GM12892 (cell line): ENCODE results near the gene SHLD1.

Experiments used
- DNase-seq: peaks from one replicate; pipeline ENCODE4 v3.0.0; 2011; ENCODE audit not compliant: insufficient read length
- FAIRE-seq: peaks from 2 replicates; lab custom pipeline; 2011; peaks lifted over from hg19 to GRCh38; lab: Jason Lieb, UNC
- POLR2A ChIP-seq: IDR thresholded peaks from 2 replicates; pipeline ENCODE4 v1.6.1; 2011; ENCODE audit warnings: low read depth, low read length, control low read depth
- POLR2AphosphoS5 ChIP-seq: IDR thresholded peaks from 2 replicates; pipeline ENCODE4 v1.6.1; 2011; ENCODE audit warnings: low read depth, low read length, control low read depth
- TAF1 ChIP-seq: IDR thresholded peaks from 2 replicates; pipeline ENCODE4 v1.6.1; 2011; ENCODE audit warnings: low read depth, mild to moderate bottlenecking, control low read depth, low read length, borderline replicate concordance

Gene SHLD1

DNA sequence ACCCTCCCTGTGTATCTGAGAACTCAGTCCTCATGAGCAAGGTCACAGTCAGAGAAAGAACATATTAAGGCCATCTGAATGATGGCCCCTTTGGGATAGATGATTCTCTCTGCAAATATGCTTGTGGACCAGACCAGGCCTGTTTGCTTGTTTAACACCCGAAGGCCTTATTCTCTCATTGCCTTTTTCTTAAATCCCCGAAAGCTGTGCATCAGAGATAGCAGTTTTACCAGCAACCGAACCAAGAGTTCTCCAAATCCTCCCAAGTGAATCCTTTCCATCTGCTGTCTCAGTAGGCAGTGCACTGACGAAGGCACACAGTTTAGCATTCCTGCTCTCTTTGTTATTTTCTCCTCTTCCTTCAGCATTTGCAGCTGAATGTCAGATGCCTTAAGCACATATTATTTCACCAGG lies 120.4 kb downstream of the SHLD1 start:
- TF ChIP-seq POLR2A = no peak
- TF ChIP-seq POLR2AphosphoS5 = no peak
- TF ChIP-seq TAF1 = no peak
- FAIRE-seq = no peak
- DNase-seq = no peak

DNA sequence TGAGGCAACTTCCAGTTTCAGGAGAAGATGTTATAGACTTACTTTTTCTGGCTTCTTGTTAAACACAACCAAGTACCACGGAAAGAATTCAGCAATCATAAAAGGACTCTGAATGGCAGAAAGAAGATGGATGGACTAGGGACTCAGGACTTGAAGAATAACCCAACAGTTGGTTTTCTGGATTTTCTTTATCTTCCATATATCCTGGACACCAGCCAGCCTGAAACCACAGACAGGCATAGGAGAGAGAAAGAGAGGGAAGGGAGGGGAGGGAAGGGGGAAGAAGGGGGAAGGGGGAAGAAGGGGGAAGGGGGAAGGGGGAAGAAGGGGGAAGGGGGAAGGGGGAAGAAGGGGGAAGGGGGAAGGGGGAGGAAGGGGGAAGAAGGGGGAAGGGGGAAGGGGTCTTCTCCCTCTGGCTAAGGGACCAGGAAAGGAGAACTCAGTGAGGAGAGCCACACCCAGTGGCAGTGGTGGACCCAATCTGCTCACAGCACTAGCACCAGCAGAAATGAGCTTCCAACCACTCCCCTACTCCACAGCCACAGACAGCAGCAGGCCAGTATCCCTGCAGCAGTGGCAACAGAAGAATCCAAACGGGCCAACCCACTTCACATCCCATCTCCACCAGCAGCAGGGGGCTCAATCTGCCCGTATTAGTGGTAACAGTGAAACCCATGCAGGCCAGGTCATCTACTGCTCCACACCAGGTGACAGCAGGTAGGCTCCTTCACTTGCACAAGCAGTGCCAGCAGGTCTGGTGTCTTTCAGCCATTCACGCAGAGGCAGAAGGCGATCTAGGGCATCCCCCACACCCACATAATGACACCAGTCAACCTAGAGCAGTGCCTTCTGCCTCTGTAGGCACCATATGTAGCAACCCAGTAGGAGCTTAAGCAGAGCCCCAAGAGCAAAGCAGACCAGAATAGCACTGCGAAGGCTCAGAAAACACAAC lies 121.5 kb downstream of the SHLD1 start:
- no peak for TF ChIP-seq POLR2A
- no peak for TF ChIP-seq POLR2AphosphoS5
- TF ChIP-seq TAF1 = no peak
- no peak for DNase-seq
- no peak for FAIRE-seq

DNA sequence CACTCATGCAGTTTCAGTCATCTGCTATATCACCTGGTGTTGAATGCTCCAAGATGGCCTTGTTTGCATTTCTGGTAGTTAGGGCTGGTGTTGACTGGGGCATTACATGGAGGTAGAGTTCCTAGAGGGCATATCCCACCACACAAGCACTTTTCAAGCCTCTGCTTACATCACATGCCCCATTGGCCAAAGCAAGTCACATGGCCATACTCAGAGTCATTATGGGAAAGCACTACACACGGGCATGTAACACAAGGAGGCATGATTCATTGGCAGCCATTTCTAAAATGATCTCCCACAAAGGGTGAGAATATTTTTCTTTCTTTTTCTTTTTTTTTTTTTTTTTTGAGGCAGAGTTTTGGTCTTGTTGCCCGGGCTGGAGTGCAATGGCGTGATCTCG lies 126.9 kb downstream of the SHLD1 start:
- DNase-seq (no peak), FAIRE-seq (no peak)
- TF ChIP-seq TAF1 (no peak), POLR2A (no peak), POLR2AphosphoS5 (no peak)

DNA sequence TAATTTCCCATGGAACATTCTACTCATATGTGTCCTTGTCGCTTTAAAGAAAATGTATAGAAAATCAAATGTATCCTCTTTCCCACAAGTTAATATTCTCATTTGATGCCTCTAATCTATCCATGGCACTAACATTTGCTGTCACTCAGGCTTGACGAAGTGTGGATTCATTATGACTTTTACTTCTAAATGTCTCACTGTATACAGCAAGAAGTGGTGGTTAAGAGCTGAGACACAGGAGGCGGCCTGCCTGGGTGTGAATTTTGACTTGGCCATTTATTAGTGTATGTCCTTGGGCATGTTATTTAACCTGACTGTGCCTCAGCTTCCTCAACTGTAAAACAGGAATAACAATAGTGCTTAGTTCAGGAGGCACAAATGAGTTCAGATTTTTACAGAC lies 130.1 kb downstream of the SHLD1 start:
- no peak for DNase-seq
- FAIRE-seq = no peak
- TF ChIP-seq TAF1 (no peak), POLR2AphosphoS5 (no peak), POLR2A (no peak)

DNA sequence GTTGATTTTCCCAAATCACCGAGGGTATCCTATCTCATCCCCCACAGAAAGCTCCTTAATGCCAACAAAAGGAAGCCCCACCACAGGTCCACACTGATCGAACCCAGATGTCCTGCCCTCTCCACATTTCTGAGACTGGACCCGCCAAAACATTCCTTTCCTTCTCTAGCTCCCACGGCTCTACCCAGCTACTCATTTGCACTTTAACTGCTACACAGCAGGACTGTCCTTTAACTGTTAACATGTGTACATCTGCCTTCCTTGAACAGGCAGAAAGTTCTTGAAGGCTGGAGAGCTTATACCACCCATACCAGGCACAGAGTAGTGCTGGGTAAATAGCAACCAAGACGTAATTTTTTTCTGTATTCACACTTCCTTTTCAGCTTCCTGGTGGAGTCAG lies 131.5 kb downstream of the SHLD1 start:
- DNase-seq (no peak), FAIRE-seq (peak; percentile 17)
- TF ChIP-seq POLR2AphosphoS5 (no peak), TAF1 (no peak), POLR2A (no peak)

DNA sequence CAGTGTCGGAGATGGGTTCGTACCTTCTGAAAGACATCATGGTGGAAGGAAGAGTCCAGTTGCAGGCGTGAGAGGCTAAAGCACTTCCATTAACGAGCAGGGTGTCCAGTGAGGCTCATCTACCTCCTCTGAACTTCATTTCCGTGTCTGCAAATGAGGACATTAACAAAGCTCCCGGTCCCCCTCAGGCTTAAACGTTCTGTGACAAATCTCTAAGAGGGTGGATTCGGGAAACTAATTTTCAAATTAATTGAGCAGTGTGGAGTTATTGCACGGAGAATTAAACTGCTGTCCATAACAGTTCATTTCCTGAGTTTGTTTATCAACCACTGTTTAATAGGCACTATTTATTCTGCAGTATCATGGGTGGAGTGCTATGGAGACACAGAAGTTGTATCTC lies 132.0 kb downstream of the SHLD1 start:
- FAIRE-seq (no peak), DNase-seq (no peak)
- TF ChIP-seq TAF1 (no peak), POLR2A (no peak), POLR2AphosphoS5 (no peak)

DNA sequence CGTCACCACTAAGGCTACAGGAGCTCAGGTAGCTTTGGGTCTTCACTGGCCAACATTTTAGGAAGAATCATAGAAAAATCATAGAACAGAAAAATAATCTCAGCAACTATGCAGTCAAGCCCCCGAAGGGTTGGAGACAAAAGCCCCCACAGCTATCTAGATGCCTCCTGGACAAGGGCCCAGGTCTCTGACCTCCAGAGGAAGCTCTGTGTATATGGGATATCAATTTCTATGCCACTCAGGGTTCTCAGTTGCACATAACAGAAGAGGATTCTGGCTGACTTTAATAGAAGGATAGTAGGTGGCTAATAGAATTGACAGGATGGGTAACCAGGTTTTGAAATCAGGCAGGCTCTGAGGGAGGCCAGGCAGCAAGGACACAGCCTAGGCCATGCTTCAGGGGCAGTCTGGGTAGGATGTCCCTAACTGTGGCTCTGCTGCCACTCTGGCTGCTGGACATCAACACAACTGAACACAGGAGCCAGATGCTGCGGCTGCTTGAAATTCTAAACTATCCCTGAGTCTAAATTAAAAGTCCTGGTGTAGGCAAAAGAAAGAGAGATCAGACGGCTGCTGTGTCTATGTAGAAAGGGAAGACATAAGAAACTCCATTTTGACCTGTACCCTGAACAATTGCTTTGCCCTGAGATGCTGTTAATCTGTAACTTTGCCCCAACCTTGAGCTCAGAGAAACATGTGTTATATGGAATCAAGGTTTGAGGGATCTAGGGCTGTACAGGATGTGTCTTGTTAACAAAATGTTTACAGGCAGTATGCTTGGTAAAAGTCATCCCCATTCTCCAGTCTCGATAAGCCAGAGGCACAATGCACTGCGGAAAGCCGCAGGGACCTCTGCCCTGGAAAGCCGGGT lies 134.5 kb downstream of the SHLD1 start:
- FAIRE-seq (no peak), DNase-seq (no peak)
- no peak for TF ChIP-seq POLR2A
- no peak for TF ChIP-seq POLR2AphosphoS5
- no peak for TF ChIP-seq TAF1

DNA sequence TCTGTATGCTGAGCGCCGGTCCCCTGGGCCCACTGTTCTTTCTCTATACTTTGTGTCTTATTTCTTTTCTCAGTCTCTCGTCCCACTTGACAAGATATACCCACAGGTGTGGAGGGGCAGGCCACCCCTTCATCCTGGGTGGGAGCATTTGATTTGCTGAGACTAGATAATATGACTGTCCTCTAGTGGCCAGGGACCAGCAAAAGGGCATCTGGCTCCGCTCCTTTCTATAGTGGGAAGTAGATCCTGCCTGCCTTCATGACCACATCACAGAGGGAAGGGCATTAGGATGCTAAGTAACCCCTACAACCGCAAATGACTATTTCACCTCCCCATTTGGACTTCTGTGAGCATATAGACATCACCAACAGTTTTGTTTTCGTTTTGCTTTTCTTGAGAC lies 135.7 kb downstream of the SHLD1 start:
- TF ChIP-seq POLR2A = no peak
- no peak for TF ChIP-seq POLR2AphosphoS5
- no peak for TF ChIP-seq TAF1
- FAIRE-seq = no peak
- DNase-seq = no peak

DNA sequence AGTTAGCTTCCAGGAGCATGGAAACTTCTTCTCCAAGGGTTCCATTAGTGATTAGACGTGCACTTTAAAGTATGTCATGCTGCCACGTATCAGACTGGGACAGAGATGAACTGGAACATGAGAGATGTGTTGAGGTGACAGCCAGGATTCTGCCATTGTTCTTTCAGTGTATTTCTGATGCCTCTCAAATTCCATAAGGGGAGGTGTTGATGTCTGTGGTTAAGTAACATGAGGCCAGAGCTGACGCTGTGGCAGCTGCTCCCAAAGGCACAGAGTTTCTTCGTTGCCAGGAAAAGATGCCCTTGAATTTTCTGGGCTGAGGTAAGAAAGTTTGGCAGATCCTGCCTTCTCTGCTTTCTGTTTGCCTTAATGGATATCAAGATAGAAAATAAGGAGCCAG lies 136.6 kb downstream of the SHLD1 start:
- DNase-seq (no peak), FAIRE-seq (no peak)
- no peak for TF ChIP-seq TAF1
- no peak for TF ChIP-seq POLR2A
- TF ChIP-seq POLR2AphosphoS5 = no peak

DNA sequence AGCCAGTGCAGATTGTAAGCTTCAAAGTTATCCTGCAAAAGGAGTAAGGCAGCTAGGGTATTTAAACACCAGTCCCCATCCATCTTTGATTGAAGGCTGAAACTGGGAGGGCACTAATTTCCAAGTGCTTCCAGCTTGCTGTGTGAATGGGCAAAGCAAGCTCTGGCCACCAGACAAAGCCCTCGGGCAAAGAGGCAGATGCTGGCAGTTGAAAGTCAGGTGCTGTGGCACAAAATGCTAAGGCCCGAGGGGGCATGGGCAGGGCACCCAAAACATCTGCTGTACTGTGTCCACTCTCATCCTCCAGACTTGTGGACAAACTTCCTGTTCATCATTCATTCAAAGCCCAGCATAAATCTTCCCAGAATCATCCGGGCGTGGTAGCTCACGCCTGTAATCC lies 137.2 kb downstream of the SHLD1 start:
- FAIRE-seq (no peak), DNase-seq (no peak)
- TF ChIP-seq POLR2AphosphoS5 = no peak
- no peak for TF ChIP-seq POLR2A
- no peak for TF ChIP-seq TAF1

DNA sequence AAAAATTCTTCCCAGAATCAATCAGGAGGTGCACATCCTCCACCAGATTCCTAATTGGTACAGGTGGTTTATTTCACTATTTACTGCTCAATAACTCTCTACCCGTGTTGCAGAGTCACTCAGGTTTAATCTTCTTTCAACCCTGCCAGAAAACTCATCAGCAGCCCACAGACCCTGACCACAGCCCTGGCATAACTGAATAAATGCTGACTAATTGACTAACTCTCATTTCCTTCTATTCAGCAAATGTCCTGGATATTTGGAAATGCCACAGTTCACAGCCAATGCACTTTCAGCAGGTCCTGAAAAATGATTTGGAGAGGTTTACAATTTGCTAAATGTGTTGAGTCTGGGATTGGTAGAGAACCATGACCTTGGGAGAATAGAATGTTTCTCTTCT lies 137.8 kb downstream of the SHLD1 start:
- TF ChIP-seq POLR2AphosphoS5 = no peak
- TF ChIP-seq POLR2A = no peak
- no peak for TF ChIP-seq TAF1
- FAIRE-seq (no peak), DNase-seq (no peak)
